HepG2 (cell line): ENCODE data around the gene HSD11B2. TPM values are rescaled to one million over a fixed set of nuclear protein-coding genes. Genes with fewer than 3 reads are reported as not detected.

Experiments used
- CCDC6 ChIP-seq: sonication (generic); formaldehyde crosslinking; IDR thresholded peaks from 2 replicates; pipeline ENCODE4 v1.8.1; 2022; ENCODE audit warnings: mild to moderate bottlenecking, missing genetic modification reagents, moderate library complexity
- HOXD1 ChIP-seq: sonication (generic); formaldehyde crosslinking; IDR thresholded peaks from 2 replicates; pipeline ENCODE4 v1.5.0; 2020; ENCODE audit warnings: missing genetic modification reagents
- SRSF9 ChIP-seq: fragments of 200-400 bp; formaldehyde crosslinking; IDR thresholded peaks from 2 replicates; pipeline ENCODE4 v1.6.1; 2018; ENCODE audit warnings: borderline replicate concordance, mild to moderate bottlenecking, low read depth, low read length; ENCODE audit not compliant: insufficient read depth, poor library complexity, severe bottlenecking
- TCF7L2 ChIP-seq: IDR thresholded peaks from 2 replicates; pipeline ENCODE4 v1.6.1; 2011; ENCODE audit warnings: mild to moderate bottlenecking, low read depth, low read length, moderate library complexity
- U2AF2 ChIP-seq: fragments of 200-400 bp; formaldehyde crosslinking; IDR thresholded peaks from 2 replicates; pipeline ENCODE4 v1.6.1; 2017; ENCODE audit warnings: low read depth, mild to moderate bottlenecking, low read length
- ZNF20 ChIP-seq: sonication (generic); formaldehyde crosslinking; IDR thresholded peaks from 2 replicates; pipeline ENCODE4 v1.4.0; 2020; ENCODE audit warnings: mild to moderate bottlenecking, moderate library complexity, missing genetic modification reagents
- ZNF382 ChIP-seq: sonication (generic); formaldehyde crosslinking; IDR thresholded peaks from 2 replicates; pipeline ENCODE4 v1.5.0; 2020; ENCODE audit warnings: missing genetic modification reagents, mild to moderate bottlenecking, borderline replicate concordance
- ZNF501 ChIP-seq: sonication (generic); formaldehyde crosslinking; IDR thresholded peaks from 2 replicates; pipeline ENCODE4 v1.5.1; 2020; ENCODE audit warnings: mild to moderate bottlenecking, moderate library complexity, missing genetic modification reagents
- ZNF605 ChIP-seq: sonication (generic); formaldehyde crosslinking; IDR thresholded peaks from 2 replicates; pipeline ENCODE4 v1.8.0; 2022; ENCODE audit warnings: mild to moderate bottlenecking, missing genetic modification reagents
- ZNF670 ChIP-seq: sonication (generic); formaldehyde crosslinking; IDR thresholded peaks from 2 replicates; pipeline ENCODE4 v1.8.0; 2022; ENCODE audit warnings: mild to moderate bottlenecking, missing genetic modification reagents, borderline replicate concordance
- ZNF891 ChIP-seq: sonication (generic); formaldehyde crosslinking; IDR thresholded peaks from 2 replicates; pipeline ENCODE4 v1.5.0; 2020; ENCODE audit warnings: mild to moderate bottlenecking, missing genetic modification reagents
- polyA plus RNA-seq, 8 experiments: library from polyadenylated mRNA; depleted of rRNA in 3 of 8; stranded (reverse) in 7 of 8; unstranded in 1 of 8; fragments of >200 nt; fragmentation: Illumina TruSeq in 4 of 8; extraction: Trizol in 4 of 8; gene quantifications; 2 replicates each; pipeline versions ENCODE4 v1.2.1 to v1.2.3, GENCODE V29; 2011 to 2016; ENCODE audit warnings: low read depth in 4 of 8, missing spikeins in 1 of 8, mixed read lengths in 1 of 8; ENCODE audit not compliant: insufficient read depth in 1 of 8
- total RNA-seq, 5 experiments: library from RNA; depleted of rRNA; stranded (reverse); fragments of >200 nt; fragmentation: Illumina TruSeq; extraction: Trizol; gene quantifications; 2 replicates each; pipeline ENCODE4 v1.2.3, GENCODE V29; 2016; ENCODE audit warnings: low read depth in 1 of 5
- TF ChIP-seq, protein P1 (sequence below), 2 experiments: IDR thresholded peaks; 2 replicates each; pipeline ENCODE4 v1.6.1; 2011 to 2012; ENCODE audit warnings: low read length in 2 of 2, borderline replicate concordance in 1 of 2, low read depth in 1 of 2, mild to moderate bottlenecking in 1 of 2, moderate library complexity in 1 of 2
- TF ChIP-seq, protein P2 (sequence below): sonication (generic); formaldehyde crosslinking; IDR thresholded peaks from 2 replicates; pipeline ENCODE4 v1.4.0; 2020; ENCODE audit warnings: missing genetic modification reagents
- TF ChIP-seq, protein P3 (sequence below), 2 experiments: sonication (generic) in 1 of 2; formaldehyde crosslinking in 1 of 2; IDR thresholded peaks; 2 replicates each; pipeline versions ENCODE4 v1.4.0 to v1.6.1; 2018 to 2020; ENCODE audit warnings: missing genetic modification reagents in 2 of 2, borderline replicate concordance in 1 of 2, low read depth in 1 of 2, mild to moderate bottlenecking in 1 of 2, missing biosample characterization in 1 of 2
- TF ChIP-seq, protein P4 (sequence below): sonication (generic); formaldehyde crosslinking; IDR thresholded peaks from 2 replicates; pipeline ENCODE4 v1.4.0; 2020; ENCODE audit warnings: missing genetic modification reagents, borderline replicate concordance
- TF ChIP-seq, protein P5 (sequence below): sonication (generic); formaldehyde crosslinking; IDR thresholded peaks from 2 replicates; pipeline ENCODE4 v1.5.1; 2020; ENCODE audit warnings: mild to moderate bottlenecking, moderate library complexity, missing genetic modification reagents
- TF ChIP-seq, protein P6 (sequence below): IDR thresholded peaks from 2 replicates; pipeline ENCODE4 v1.6.1; 2012; ENCODE audit warnings: low read depth, low read length, improper control_type of control experiment

HSD11B2 gene
- total and polyA plus RNA-seq, 2 of the 13 experiments (the other 11 are each of a cell fraction or from before 2014, with no cell fraction given) = 8.9 to 13.6 TPM

DNA sequence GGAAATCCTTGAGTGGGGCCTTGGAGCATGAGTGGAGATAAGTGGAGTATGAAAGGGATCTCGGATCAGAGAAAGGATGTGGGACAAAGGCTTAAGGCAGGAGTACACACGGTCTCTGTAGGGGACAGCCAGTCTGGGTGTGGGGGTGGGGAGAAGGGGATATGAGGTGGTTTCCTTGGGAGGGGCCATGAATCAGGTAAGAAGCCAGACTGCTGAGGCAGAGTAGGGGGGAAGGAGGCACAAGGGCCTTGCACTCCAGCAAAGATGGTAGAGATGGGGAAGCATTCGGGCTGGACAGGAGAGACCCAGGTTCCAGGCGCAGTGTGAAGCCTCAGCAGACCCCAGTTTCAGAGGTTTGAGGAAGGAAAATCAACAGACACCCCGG, 1.6 kb downstream of the HSD11B2 start (continued):
- TF ChIP-seq, protein P1, sequence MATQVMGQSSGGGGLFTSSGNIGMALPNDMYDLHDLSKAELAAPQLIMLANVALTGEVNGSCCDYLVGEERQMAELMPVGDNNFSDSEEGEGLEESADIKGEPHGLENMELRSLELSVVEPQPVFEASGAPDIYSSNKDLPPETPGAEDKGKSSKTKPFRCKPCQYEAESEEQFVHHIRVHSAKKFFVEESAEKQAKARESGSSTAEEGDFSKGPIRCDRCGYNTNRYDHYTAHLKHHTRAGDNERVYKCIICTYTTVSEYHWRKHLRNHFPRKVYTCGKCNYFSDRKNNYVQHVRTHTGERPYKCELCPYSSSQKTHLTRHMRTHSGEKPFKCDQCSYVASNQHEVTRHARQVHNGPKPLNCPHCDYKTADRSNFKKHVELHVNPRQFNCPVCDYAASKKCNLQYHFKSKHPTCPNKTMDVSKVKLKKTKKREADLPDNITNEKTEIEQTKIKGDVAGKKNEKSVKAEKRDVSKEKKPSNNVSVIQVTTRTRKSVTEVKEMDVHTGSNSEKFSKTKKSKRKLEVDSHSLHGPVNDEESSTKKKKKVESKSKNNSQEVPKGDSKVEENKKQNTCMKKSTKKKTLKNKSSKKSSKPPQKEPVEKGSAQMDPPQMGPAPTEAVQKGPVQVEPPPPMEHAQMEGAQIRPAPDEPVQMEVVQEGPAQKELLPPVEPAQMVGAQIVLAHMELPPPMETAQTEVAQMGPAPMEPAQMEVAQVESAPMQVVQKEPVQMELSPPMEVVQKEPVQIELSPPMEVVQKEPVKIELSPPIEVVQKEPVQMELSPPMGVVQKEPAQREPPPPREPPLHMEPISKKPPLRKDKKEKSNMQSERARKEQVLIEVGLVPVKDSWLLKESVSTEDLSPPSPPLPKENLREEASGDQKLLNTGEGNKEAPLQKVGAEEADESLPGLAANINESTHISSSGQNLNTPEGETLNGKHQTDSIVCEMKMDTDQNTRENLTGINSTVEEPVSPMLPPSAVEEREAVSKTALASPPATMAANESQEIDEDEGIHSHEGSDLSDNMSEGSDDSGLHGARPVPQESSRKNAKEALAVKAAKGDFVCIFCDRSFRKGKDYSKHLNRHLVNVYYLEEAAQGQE (IDR thresholded peaks at IDR 0.05; ENCODE audit: borderline replicate concordance in 1 of 2, low read depth in 1 of 2, low read length in 2 of 2) = no peak
- TF ChIP-seq ZNF605 (CRISPR knock-in tag) (no peak), SRSF9 (no peak), ZNF501 (CRISPR knock-in tag) (no peak), CCDC6 (CRISPR knock-in tag) (no peak), HOXD1 (no peak), ZNF20 (CRISPR knock-in tag) (no peak), ZNF891 (CRISPR knock-in tag) (0 out of 2 replicates have a peak, but pooled peaks have one; percentile 44), TCF7L2 (no peak), ZNF382 (CRISPR knock-in tag) (no peak), ZNF670 (CRISPR knock-in tag) (no peak), U2AF2 (no peak)
- TF ChIP-seq, protein P2, sequence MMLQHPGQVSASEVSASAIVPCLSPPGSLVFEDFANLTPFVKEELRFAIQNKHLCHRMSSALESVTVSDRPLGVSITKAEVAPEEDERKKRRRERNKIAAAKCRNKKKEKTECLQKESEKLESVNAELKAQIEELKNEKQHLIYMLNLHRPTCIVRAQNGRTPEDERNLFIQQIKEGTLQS = no peak
- TF ChIP-seq, protein P3, sequence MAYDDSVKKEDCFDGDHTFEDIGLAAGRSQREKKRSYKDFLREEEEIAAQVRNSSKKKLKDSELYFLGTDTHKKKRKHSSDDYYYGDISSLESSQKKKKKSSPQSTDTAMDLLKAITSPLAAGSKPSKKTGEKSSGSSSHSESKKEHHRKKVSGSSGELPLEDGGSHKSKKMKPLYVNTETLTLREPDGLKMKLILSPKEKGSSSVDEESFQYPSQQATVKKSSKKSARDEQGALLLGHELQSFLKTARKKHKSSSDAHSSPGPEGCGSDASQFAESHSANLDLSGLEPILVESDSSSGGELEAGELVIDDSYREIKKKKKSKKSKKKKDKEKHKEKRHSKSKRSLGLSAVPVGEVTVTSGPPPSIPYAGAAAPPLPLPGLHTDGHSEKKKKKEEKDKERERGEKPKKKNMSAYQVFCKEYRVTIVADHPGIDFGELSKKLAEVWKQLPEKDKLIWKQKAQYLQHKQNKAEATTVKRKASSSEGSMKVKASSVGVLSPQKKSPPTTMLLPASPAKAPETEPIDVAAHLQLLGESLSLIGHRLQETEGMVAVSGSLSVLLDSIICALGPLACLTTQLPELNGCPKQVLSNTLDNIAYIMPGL (CRISPR knock-in tag; IDR thresholded peaks at IDR 0.05; ENCODE audit: borderline replicate concordance in 1 of 2, low read depth in 1 of 2) = no peak
- TF ChIP-seq, protein P4, sequence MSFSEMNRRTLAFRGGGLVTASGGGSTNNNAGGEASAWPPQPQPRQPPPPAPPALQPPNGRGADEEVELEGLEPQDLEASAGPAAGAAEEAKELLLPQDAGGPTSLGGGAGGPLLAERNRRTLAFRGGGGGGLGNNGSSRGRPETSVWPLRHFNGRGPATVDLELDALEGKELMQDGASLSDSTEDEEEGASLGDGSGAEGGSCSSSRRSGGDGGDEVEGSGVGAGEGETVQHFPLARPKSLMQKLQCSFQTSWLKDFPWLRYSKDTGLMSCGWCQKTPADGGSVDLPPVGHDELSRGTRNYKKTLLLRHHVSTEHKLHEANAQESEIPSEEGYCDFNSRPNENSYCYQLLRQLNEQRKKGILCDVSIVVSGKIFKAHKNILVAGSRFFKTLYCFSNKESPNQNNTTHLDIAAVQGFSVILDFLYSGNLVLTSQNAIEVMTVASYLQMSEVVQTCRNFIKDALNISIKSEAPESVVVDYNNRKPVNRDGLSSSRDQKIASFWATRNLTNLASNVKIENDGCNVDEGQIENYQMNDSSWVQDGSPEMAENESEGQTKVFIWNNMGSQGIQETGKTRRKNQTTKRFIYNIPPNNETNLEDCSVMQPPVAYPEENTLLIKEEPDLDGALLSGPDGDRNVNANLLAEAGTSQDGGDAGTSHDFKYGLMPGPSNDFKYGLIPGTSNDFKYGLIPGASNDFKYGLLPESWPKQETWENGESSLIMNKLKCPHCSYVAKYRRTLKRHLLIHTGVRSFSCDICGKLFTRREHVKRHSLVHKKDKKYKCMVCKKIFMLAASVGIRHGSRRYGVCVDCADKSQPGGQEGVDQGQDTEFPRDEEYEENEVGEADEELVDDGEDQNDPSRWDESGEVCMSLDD (CRISPR knock-in tag) = no peak
- TF ChIP-seq, protein P5, sequence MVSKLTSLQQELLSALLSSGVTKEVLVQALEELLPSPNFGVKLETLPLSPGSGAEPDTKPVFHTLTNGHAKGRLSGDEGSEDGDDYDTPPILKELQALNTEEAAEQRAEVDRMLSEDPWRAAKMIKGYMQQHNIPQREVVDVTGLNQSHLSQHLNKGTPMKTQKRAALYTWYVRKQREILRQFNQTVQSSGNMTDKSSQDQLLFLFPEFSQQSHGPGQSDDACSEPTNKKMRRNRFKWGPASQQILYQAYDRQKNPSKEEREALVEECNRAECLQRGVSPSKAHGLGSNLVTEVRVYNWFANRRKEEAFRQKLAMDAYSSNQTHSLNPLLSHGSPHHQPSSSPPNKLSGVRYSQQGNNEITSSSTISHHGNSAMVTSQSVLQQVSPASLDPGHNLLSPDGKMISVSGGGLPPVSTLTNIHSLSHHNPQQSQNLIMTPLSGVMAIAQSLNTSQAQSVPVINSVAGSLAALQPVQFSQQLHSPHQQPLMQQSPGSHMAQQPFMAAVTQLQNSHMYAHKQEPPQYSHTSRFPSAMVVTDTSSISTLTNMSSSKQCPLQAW = 0 out of 2 replicates have a peak, but pooled peaks have one; percentile 15
- TF ChIP-seq, protein P6, sequence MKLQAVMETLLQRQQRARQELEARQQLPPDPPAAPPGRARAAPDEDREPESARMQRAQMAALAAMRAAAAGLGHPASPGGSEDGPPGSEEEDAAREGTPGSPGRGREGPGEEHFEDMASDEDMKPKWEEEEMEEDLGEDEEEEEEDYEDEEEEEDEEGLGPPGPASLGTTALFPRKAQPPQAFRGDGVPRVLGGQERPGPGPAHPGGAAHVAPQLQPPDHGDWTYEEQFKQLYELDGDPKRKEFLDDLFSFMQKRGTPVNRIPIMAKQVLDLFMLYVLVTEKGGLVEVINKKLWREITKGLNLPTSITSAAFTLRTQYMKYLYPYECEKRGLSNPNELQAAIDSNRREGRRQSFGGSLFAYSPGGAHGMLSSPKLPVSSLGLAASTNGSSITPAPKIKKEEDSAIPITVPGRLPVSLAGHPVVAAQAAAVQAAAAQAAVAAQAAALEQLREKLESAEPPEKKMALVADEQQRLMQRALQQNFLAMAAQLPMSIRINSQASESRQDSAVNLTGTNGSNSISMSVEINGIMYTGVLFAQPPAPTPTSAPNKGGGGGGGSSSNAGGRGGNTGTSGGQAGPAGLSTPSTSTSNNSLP = no peak
